Keratinocyte (primary cell): ENCODE data around the gene CDYL2. TPM values are rescaled to one million over a fixed set of nuclear protein-coding genes. Genes with fewer than 3 reads are reported as not detected.

ENCODE experiments used
- DNase-seq: peaks from one replicate; pipeline ENCODE4 v3.0.0-alpha.2; 2011; ENCODE audit warnings: low read depth, missing footprints, low spot score
- FAIRE-seq: peaks from 2 replicates; lab custom pipeline; 2011; peaks lifted over from hg19 to GRCh38; lab: Jason Lieb, UNC
- H2AFZ ChIP-seq: 2 replicates; pipeline ENCODE4 v1.6.0; 2012; ENCODE audit warnings: low read length, control low read depth, inconsistent platforms; ENCODE audit not compliant: control insufficient read depth
- H3K27ac ChIP-seq: 2 replicates; pipeline ENCODE4 v1.5.1; 2011; ENCODE audit warnings: low read length; ENCODE audit not compliant: control insufficient read depth, insufficient read depth
- H3K27me3 ChIP-seq: 3 replicates; pipeline ENCODE4 v1.6.0; 2011; ENCODE audit warnings: low read length; ENCODE audit not compliant: control insufficient read depth, insufficient read depth; ENCODE audit errors: extremely low read depth
- H3K36me3 ChIP-seq, 2 experiments: 2 replicates in 1 of 2; 3 replicates in 1 of 2; pipeline ENCODE4 v1.5.1; 2011; ENCODE audit warnings: low read length in 2 of 2, mild to moderate bottlenecking in 1 of 2; ENCODE audit not compliant: control insufficient read depth in 2 of 2, insufficient read depth in 2 of 2; ENCODE audit errors: extremely low read depth in 1 of 2
- H3K4me1 ChIP-seq: 3 replicates; pipeline ENCODE4 v1.5.1; 2011; ENCODE audit warnings: low read length; ENCODE audit not compliant: control insufficient read depth, insufficient read depth; ENCODE audit errors: extremely low read depth
- H3K4me2 ChIP-seq: 3 replicates; pipeline ENCODE4 v1.6.0; 2011; ENCODE audit warnings: low read depth, low read length; ENCODE audit not compliant: control insufficient read depth, insufficient read depth; ENCODE audit errors: extremely low read depth
- H3K4me3 ChIP-seq, 3 experiments: fragments of 200-600 bp in 1 of 3; sonication (generic) in 1 of 3; 2 replicates in 2 of 3; 3 replicates in 1 of 3; pipeline ENCODE4 v1.5.1; 2011 to 2016; ENCODE audit warnings: low read length in 3 of 3, mild to moderate bottlenecking in 3 of 3, control low read depth in 2 of 3, inconsistent platforms in 1 of 3, low read depth in 1 of 3, mixed read lengths in 1 of 3, mixed run types in 1 of 3, moderate library complexity in 1 of 3; ENCODE audit not compliant: control insufficient read depth in 2 of 3, insufficient read depth in 2 of 3; ENCODE audit errors: extremely low read depth in 1 of 3
- H3K79me2 ChIP-seq: 2 replicates; pipeline ENCODE4 v1.6.0; 2012; ENCODE audit warnings: low read length; ENCODE audit not compliant: control insufficient read depth, insufficient read depth
- H3K9ac ChIP-seq: 3 replicates; pipeline ENCODE4 v1.6.0; 2011; ENCODE audit warnings: low read length; ENCODE audit not compliant: control insufficient read depth, insufficient read depth; ENCODE audit errors: extremely low read depth
- H3K9me1 ChIP-seq: 3 replicates; pipeline ENCODE4 v1.6.0; 2011; ENCODE audit warnings: low read length; ENCODE audit not compliant: control insufficient read depth, insufficient read depth; ENCODE audit errors: extremely low read depth
- H3K9me3 ChIP-seq: 2 replicates; pipeline ENCODE4 v1.5.1; 2012; ENCODE audit warnings: low read depth, low read length; ENCODE audit not compliant: control insufficient read depth
- H4K20me1 ChIP-seq: 3 replicates; pipeline ENCODE4 v1.6.0; 2011; ENCODE audit warnings: low read length; ENCODE audit not compliant: control insufficient read depth, insufficient read depth; ENCODE audit errors: extremely low read depth
- CTCF ChIP-seq, 3 experiments: IDR thresholded peaks in 1 of 3; conservative IDR thresholded peaks in 1 of 3; optimal IDR thresholded peaks in 1 of 3; 2 replicates in 2 of 3; 3 replicates in 1 of 3; pipeline versions ENCODE3 to v1.5.1; 2011; ENCODE audit warnings: low read length in 3 of 3, mild to moderate bottlenecking in 3 of 3, moderate library complexity in 2 of 3, control low read depth in 1 of 3, inconsistent platforms in 1 of 3; ENCODE audit not compliant: insufficient read depth in 2 of 3; ENCODE audit errors: extremely low read depth in 1 of 3
- EZH2 ChIP-seq: IDR thresholded peaks from one replicate; pipeline ENCODE4 v1.6.1; 2012; ENCODE audit warnings: inconsistent platforms, mild to moderate bottlenecking, low read length, moderate library complexity
- dilution Hi-C: fragments of 300-500 bp; cut with MboI; formaldehyde crosslinking; loops from one replicate; pipeline ENCODE4 v1.7.0; 2020; ENCODE audit warnings: low sequenced_read_pairs; ENCODE audit not compliant: extremely low pct_ligation_motif_present
- polyA plus RNA-seq, 5 experiments: library from polyadenylated mRNA; depleted of rRNA in 3 of 5; stranded (reverse) in 3 of 5; stranded (forward) in 1 of 5; unstranded in 1 of 5; fragments of >200 nt; gene quantifications; 1 replicate in 1 of 5; 2 replicates in 3 of 5; 3 replicates in 1 of 5; pipeline versions ENCODE4 v1.2.1 to v1.2.3, GENCODE V29; 2011 to 2012; ENCODE audit warnings: missing spikeins in 2 of 5, low read depth in 1 of 5, low replicate concordance in 1 of 5

CDYL2 gene
- polyA plus RNA-seq, 1 donor (not counting 4 experiments of a cell fraction or from before 2014, with no cell fraction given), result 2.0 TPM

- Histone ChIP-seq H3K27ac (no peak overlapping the region), H4K20me1 (no peaks in the 10 kb centered on the region), H3K4me1 (peaks cover 6% of the 10 kb centered on the region), H3K9ac (no peak overlapping the region), H3K9me3 (no peaks in the 10 kb centered on the region), H2AFZ (no peak overlapping the region), H3K4me3 (no peak overlapping the region), H3K27me3 (no peaks in the 10 kb centered on the region), H3K9me1 (no peaks in the 10 kb centered on the region), H3K79me2 (no peaks in the 10 kb centered on the region), H3K4me2 (no peak overlapping the region), H3K36me3 (no peaks in the 10 kb centered on the region)
- dilution Hi-C loops, result no loop called here
- no peak for DNase-seq
- TF ChIP-seq EZH2 (no peak), CTCF (optimal IDR thresholded peaks at IDR 0.05 in 1 of 3, IDR thresholded peaks at IDR 0.05 in 1 of 3, conservative IDR thresholded peaks at IDR 0.05 in 1 of 3; ENCODE audit: extremely low read depth in 1 of 3, insufficient read depth in 2 of 3, low read length in 3 of 3) (no peak)
- no peak for FAIRE-seq
These were observed 85.7 kb downstream of the CDYL2 start for GRCh38 chr16:80718480-80719220.

DNA sequence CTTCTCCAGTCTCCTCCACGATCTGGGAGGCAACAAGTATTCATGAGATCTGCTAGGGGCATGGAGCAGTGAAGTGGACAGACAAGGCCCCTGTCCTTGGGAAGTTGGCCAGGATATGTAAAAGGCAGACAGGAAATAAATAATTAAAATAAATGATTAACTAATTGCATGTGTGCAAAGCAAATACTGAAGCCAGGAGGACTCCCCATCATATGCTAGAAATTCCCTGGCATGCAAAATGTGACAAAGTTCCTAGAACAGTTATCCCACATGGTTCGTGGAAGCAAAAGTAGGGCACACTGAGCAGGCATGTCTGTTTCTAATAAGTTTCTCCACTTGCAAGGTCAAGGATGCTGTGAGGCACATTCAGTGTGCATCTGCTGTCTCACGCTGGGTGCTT is 86.8 kb downstream of the CDYL2 start:
- Histone ChIP-seq H3K4me1 (peaks cover 6% of the 10 kb centered on the region), H3K79me2 (no peaks in the 10 kb centered on the region)

More for the DNA sequence above, 86.8 kb downstream of the CDYL2 start:
- H3K27me3 ChIP-seq, result no peaks in the 10 kb centered on the region
- H3K9me1 ChIP-seq, result no peaks in the 10 kb centered on the region
- no peak overlapping the region for H3K9ac ChIP-seq
- FAIRE-seq (no peak), DNase-seq (no peak)
- H3K36me3 ChIP-seq, result no peaks in the 10 kb centered on the region
- H2AFZ ChIP-seq, result no peak overlapping the region
- H3K4me2 ChIP-seq, result no peak overlapping the region
- no peaks in the 10 kb centered on the region for H3K9me3 ChIP-seq
- dilution Hi-C loops, result no loop called here
- H4K20me1 ChIP-seq, result no peaks in the 10 kb centered on the region
- H3K27ac ChIP-seq, result no peak overlapping the region
- TF ChIP-seq EZH2, result no peak
- TF ChIP-seq CTCF (optimal IDR thresholded peaks at IDR 0.05 in 1 of 3, IDR thresholded peaks at IDR 0.05 in 1 of 3, conservative IDR thresholded peaks at IDR 0.05 in 1 of 3; ENCODE audit: extremely low read depth in 1 of 3, insufficient read depth in 2 of 3, low read length in 3 of 3), result no peak
- H3K4me3 ChIP-seq, result no peak overlapping the region
